K562 (cell line): Measurements from ENCODE around the gene CPT1A. TPM values are rescaled to one million over a fixed set of nuclear protein-coding genes. Genes with fewer than 3 reads are reported as not detected.

Source experiments
- BRF1 ChIP-seq: IDR thresholded peaks from 3 replicates; pipeline ENCODE4 v1.6.1; 2011; ENCODE audit warnings: borderline replicate concordance, mild to moderate bottlenecking; ENCODE audit not compliant: insufficient read length; ENCODE audit errors: extremely low read depth
- CEBPG ChIP-seq, 3 experiments: fragments of 200-800 bp in 1 of 3; sonication (Bioruptor generic) in 1 of 3; sonication (generic) in 1 of 3; formaldehyde crosslinking in 1 of 3; IDR thresholded peaks in 2 of 3; conservative IDR thresholded peaks in 1 of 3; 2 replicates each; pipeline versions ENCODE4 v1.6.1 to v1.8.0; 2016 to 2022; ENCODE audit warnings: missing compliant biosample characterization in 2 of 3, missing genetic modification characterization in 2 of 3, mild to moderate bottlenecking in 1 of 3, missing genetic modification reagents in 1 of 3
- CHCHD3 ChIP-seq: fragments of 250-450 bp; sonication (Bioruptor Pico); IDR thresholded peaks from 2 replicates; pipeline ENCODE4 v2.1.2; 2022; ENCODE audit warnings: mild to moderate bottlenecking
- NCOA4 ChIP-seq: fragments of 450-650 bp; IDR thresholded peaks from 2 replicates; pipeline ENCODE4 v1.6.1; 2018; ENCODE audit warnings: mild to moderate bottlenecking; ENCODE audit not compliant: partially characterized antibody
- SAP30 ChIP-seq: fragments of 200-600 bp; sonication (generic); IDR thresholded peaks from 2 replicates; pipeline ENCODE4 v1.6.1; 2012; ENCODE audit warnings: borderline replicate concordance, low read depth, mild to moderate bottlenecking, moderate library complexity, low read length, control low read depth, inconsistent platforms; ENCODE audit not compliant: insufficient read depth, poor library complexity, severe bottlenecking
- ZC3H8 ChIP-seq: fragments of 450-650 bp; IDR thresholded peaks from 2 replicates; pipeline ENCODE4 v1.6.1; 2017
- ZNF184 ChIP-seq: sonication (generic); formaldehyde crosslinking; IDR thresholded peaks from 2 replicates; pipeline ENCODE4 v1.5.0; 2020; ENCODE audit warnings: missing genetic modification reagents
- ZNF217 ChIP-seq: sonication (generic); formaldehyde crosslinking; IDR thresholded peaks from 2 replicates; pipeline ENCODE4 v1.8.0; 2022; ENCODE audit warnings: mild to moderate bottlenecking, missing genetic modification reagents
- polyA plus RNA-seq, 8 experiments: library from polyadenylated mRNA; depleted of rRNA in 4 of 8; stranded (reverse) in 5 of 8; unstranded in 3 of 8; fragments of >200 nt; fragmentation: Nextera tagmentation in 2 of 8; fragmentation: Illumina TruSeq in 1 of 8; extraction: Ambion mirVana in 2 of 8; extraction: Trizol in 1 of 8; gene quantifications; 2 replicates each; pipeline versions ENCODE4 v1.2.1 to v1.2.3, GENCODE V29; 2011 to 2014; ENCODE audit warnings: inconsistent platforms in 1 of 8, missing spikeins in 1 of 8
- total RNA-seq, 7 experiments: library from RNA; depleted of rRNA in 6 of 7; stranded (reverse); fragments of >200 nt in 6 of 7; fragmentation: Illumina TruSeq in 2 of 7; extraction: Trizol in 2 of 7; gene quantifications; 2 replicates each; pipeline versions ENCODE4 v1.2.1 to v1.2.3, GENCODE V29; 2011 to 2021; ENCODE audit warnings: low replicate concordance in 1 of 7
- TF ChIP-seq, protein P1 (sequence below): fragments of 450-650 bp; IDR thresholded peaks from 2 replicates; pipeline ENCODE4 v1.6.1; 2016; ENCODE audit warnings: borderline replicate concordance
- TF ChIP-seq, protein P2 (sequence below), 2 experiments: IDR thresholded peaks; 2 replicates each; pipeline ENCODE4 v1.6.1; 2011; ENCODE audit warnings: borderline replicate concordance in 1 of 2, control low read depth in 1 of 2, low read depth in 1 of 2, low read length in 1 of 2, mild to moderate bottlenecking in 1 of 2, mixed read lengths in 1 of 2, moderate library complexity in 1 of 2; ENCODE audit not compliant: insufficient read depth in 1 of 2, insufficient read length in 1 of 2, poor library complexity in 1 of 2, severe bottlenecking in 1 of 2; ENCODE audit errors: extremely low read depth in 1 of 2
- TF ChIP-seq, protein P3 (sequence below): fragments of 450-650 bp; IDR thresholded peaks from 2 replicates; pipeline ENCODE4 v1.6.1; 2016; ENCODE audit warnings: mild to moderate bottlenecking, moderate library complexity

The CPT1A gene
- total and polyA plus RNA-seq, 9 of the 15 experiments (the other 6 are each of a cell fraction or from before 2014, with no cell fraction given), result 2.6 to 29.1 (median 12.3) TPM

DNA sequence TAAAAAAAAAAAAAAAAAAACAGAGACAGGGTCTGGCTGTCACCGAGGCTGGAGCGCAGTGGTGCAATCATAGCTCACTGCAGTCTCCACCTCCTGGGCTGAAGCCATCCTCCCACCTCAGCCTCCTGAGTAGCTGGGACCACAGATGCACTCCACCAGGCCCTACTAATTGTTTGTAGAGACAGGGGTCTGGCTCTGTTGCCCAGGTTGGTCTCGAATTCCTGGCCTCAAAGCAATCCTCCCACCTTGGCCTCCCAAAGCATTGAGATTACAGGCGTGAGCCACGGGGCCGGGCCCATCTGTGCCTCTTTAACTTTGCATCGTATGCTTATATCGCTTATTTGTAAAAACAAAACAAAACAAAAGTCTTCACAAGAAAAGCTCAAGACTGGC is 3.1 kb downstream of the CPT1A start (continued):
- TF ChIP-seq ZNF217 (no peak), ZNF184 (no peak), SAP30 (no peak), ZC3H8 (no peak), BRF1 (no peak), NCOA4 (no peak), CHCHD3 (no peak), CEBPG (CRISPR knock-in tag; IDR thresholded peaks at IDR 0.05) (0 out of 2 replicates have a peak, but pooled peaks have one; percentile 31), CEBPG (tag; conservative IDR thresholded peaks at IDR 0.05 in 1 of 2, IDR thresholded peaks at IDR 0.05 in 1 of 2) (no peak; a peak in 1 of 4 replicates)
- TF ChIP-seq, protein P1, sequence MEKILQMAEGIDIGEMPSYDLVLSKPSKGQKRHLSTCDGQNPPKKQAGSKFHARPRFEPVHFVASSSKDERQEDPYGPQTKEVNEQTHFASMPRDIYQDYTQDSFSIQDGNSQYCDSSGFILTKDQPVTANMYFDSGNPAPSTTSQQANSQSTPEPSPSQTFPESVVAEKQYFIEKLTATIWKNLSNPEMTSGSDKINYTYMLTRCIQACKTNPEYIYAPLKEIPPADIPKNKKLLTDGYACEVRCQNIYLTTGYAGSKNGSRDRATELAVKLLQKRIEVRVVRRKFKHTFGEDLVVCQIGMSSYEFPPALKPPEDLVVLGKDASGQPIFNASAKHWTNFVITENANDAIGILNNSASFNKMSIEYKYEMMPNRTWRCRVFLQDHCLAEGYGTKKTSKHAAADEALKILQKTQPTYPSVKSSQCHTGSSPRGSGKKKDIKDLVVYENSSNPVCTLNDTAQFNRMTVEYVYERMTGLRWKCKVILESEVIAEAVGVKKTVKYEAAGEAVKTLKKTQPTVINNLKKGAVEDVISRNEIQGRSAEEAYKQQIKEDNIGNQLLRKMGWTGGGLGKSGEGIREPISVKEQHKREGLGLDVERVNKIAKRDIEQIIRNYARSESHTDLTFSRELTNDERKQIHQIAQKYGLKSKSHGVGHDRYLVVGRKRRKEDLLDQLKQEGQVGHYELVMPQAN, result no peak
- TF ChIP-seq, protein P2, sequence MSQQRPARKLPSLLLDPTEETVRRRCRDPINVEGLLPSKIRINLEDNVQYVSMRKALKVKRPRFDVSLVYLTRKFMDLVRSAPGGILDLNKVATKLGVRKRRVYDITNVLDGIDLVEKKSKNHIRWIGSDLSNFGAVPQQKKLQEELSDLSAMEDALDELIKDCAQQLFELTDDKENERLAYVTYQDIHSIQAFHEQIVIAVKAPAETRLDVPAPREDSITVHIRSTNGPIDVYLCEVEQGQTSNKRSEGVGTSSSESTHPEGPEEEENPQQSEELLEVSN (IDR thresholded peaks at IDR 0.05; ENCODE audit: borderline replicate concordance in 1 of 2, extremely low read depth in 1 of 2, insufficient read depth in 1 of 2, insufficient read length in 1 of 2, low read depth in 1 of 2, low read length in 1 of 2, poor library complexity in 1 of 2, severe bottlenecking in 1 of 2), result peak in 1 of 2 experiments; percentile 15
- TF ChIP-seq, protein P3, sequence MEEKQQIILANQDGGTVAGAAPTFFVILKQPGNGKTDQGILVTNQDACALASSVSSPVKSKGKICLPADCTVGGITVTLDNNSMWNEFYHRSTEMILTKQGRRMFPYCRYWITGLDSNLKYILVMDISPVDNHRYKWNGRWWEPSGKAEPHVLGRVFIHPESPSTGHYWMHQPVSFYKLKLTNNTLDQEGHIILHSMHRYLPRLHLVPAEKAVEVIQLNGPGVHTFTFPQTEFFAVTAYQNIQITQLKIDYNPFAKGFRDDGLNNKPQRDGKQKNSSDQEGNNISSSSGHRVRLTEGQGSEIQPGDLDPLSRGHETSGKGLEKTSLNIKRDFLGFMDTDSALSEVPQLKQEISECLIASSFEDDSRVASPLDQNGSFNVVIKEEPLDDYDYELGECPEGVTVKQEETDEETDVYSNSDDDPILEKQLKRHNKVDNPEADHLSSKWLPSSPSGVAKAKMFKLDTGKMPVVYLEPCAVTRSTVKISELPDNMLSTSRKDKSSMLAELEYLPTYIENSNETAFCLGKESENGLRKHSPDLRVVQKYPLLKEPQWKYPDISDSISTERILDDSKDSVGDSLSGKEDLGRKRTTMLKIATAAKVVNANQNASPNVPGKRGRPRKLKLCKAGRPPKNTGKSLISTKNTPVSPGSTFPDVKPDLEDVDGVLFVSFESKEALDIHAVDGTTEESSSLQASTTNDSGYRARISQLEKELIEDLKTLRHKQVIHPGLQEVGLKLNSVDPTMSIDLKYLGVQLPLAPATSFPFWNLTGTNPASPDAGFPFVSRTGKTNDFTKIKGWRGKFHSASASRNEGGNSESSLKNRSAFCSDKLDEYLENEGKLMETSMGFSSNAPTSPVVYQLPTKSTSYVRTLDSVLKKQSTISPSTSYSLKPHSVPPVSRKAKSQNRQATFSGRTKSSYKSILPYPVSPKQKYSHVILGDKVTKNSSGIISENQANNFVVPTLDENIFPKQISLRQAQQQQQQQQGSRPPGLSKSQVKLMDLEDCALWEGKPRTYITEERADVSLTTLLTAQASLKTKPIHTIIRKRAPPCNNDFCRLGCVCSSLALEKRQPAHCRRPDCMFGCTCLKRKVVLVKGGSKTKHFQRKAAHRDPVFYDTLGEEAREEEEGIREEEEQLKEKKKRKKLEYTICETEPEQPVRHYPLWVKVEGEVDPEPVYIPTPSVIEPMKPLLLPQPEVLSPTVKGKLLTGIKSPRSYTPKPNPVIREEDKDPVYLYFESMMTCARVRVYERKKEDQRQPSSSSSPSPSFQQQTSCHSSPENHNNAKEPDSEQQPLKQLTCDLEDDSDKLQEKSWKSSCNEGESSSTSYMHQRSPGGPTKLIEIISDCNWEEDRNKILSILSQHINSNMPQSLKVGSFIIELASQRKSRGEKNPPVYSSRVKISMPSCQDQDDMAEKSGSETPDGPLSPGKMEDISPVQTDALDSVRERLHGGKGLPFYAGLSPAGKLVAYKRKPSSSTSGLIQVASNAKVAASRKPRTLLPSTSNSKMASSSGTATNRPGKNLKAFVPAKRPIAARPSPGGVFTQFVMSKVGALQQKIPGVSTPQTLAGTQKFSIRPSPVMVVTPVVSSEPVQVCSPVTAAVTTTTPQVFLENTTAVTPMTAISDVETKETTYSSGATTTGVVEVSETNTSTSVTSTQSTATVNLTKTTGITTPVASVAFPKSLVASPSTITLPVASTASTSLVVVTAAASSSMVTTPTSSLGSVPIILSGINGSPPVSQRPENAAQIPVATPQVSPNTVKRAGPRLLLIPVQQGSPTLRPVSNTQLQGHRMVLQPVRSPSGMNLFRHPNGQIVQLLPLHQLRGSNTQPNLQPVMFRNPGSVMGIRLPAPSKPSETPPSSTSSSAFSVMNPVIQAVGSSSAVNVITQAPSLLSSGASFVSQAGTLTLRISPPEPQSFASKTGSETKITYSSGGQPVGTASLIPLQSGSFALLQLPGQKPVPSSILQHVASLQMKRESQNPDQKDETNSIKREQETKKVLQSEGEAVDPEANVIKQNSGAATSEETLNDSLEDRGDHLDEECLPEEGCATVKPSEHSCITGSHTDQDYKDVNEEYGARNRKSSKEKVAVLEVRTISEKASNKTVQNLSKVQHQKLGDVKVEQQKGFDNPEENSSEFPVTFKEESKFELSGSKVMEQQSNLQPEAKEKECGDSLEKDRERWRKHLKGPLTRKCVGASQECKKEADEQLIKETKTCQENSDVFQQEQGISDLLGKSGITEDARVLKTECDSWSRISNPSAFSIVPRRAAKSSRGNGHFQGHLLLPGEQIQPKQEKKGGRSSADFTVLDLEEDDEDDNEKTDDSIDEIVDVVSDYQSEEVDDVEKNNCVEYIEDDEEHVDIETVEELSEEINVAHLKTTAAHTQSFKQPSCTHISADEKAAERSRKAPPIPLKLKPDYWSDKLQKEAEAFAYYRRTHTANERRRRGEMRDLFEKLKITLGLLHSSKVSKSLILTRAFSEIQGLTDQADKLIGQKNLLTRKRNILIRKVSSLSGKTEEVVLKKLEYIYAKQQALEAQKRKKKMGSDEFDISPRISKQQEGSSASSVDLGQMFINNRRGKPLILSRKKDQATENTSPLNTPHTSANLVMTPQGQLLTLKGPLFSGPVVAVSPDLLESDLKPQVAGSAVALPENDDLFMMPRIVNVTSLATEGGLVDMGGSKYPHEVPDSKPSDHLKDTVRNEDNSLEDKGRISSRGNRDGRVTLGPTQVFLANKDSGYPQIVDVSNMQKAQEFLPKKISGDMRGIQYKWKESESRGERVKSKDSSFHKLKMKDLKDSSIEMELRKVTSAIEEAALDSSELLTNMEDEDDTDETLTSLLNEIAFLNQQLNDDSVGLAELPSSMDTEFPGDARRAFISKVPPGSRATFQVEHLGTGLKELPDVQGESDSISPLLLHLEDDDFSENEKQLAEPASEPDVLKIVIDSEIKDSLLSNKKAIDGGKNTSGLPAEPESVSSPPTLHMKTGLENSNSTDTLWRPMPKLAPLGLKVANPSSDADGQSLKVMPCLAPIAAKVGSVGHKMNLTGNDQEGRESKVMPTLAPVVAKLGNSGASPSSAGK, result 0 out of 2 replicates have a peak, but pooled peaks have one; percentile 39
